ENCODE data around the gene EZH1.
"Not testable (repeated sequence)": the region's sequence is repeated elsewhere in the genome, so short reads cannot be mapped to it uniquely, and the experiment has no call there.

EZH1 gene

GRCh38 chr17:42750739-42751344 lies 6.0 kb upstream of the EZH1 start:
- Histone ChIP-seq H3K9me3 (ENCODE audit: insufficient read depth, low read length) (peaks cover 3% of the 10 kb centered on the region; the same call in 1 of the 2 replicates), H3K4me3 (ENCODE audit: insufficient read length, low read depth) (no peak overlapping the region), H3K9ac (ENCODE audit: insufficient read length, low read depth) (no peak overlapping the region), H3K36me3 (ENCODE audit: insufficient read depth, insufficient read length, low read length) (no peaks in the 10 kb centered on the region), H3K4me1 (ENCODE audit: insufficient read depth, insufficient read length) (peaks cover 5% of the 10 kb centered on the region), H3K27me3 (ENCODE audit: insufficient read depth, insufficient read length) (peaks cover 2% of the 10 kb centered on the region)
- no peak for TF ChIP-seq YY1 (IDR thresholded peaks at IDR 0.05; ENCODE audit: insufficient read depth, insufficient read length)
- no peak for TF ChIP-seq SUZ12 (IDR thresholded peaks at IDR 0.05; ENCODE audit: extremely low read depth, insufficient read depth, insufficient read length)
- no peak for TF ChIP-seq ZNF274 (IDR thresholded peaks at IDR 0.05; ENCODE audit: low read depth, low read length)
- DNase-seq (ENCODE audit: low read depth, low spot score) = no peak

GRCh38 chr17:42748908-42749798 lies 4.3 kb upstream of the EZH1 start:
- Histone ChIP-seq H3K9ac (ENCODE audit: insufficient read length, low read depth) (no peak overlapping the region), H3K4me3 (ENCODE audit: insufficient read length, low read depth) (no peak overlapping the region), H3K9me3 (ENCODE audit: insufficient read depth, low read length) (peaks cover 12% of the 10 kb centered on the region), H3K36me3 (ENCODE audit: insufficient read depth, insufficient read length, low read length) (no peaks in the 10 kb centered on the region), H3K4me1 (ENCODE audit: insufficient read depth, insufficient read length) (peaks cover 5% of the 10 kb centered on the region), H3K27me3 (ENCODE audit: insufficient read depth, insufficient read length) (peaks cover 11% of the 10 kb centered on the region)
- TF ChIP-seq ZNF274 (IDR thresholded peaks at IDR 0.05; ENCODE audit: low read depth, low read length) (no peak), YY1 (IDR thresholded peaks at IDR 0.05; ENCODE audit: insufficient read depth, insufficient read length) (no peak), SUZ12 (IDR thresholded peaks at IDR 0.05; ENCODE audit: extremely low read depth, insufficient read depth, insufficient read length) (no peak)
- no peak for DNase-seq (ENCODE audit: low read depth, low spot score)

GRCh38 chr17:42748202-42748907 lies 3.5 kb upstream of the EZH1 start:
- Histone ChIP-seq H3K9ac (ENCODE audit: insufficient read length, low read depth) (no peak overlapping the region), H3K9me3 (ENCODE audit: insufficient read depth, low read length) (peaks cover 12% of the 10 kb centered on the region), H3K27me3 (ENCODE audit: insufficient read depth, insufficient read length) (peaks cover 11% of the 10 kb centered on the region), H3K36me3 (ENCODE audit: insufficient read depth, insufficient read length, low read length) (no peaks in the 10 kb centered on the region), H3K4me3 (ENCODE audit: insufficient read length, low read depth) (no peak overlapping the region), H3K4me1 (ENCODE audit: insufficient read depth, insufficient read length) (peaks cover 9% of the 10 kb centered on the region)
- no peak for DNase-seq (ENCODE audit: low read depth, low spot score)
- no peak for TF ChIP-seq YY1 (IDR thresholded peaks at IDR 0.05; ENCODE audit: insufficient read depth, insufficient read length)
- no peak for TF ChIP-seq SUZ12 (IDR thresholded peaks at IDR 0.05; ENCODE audit: extremely low read depth, insufficient read depth, insufficient read length)
- TF ChIP-seq ZNF274 (IDR thresholded peaks at IDR 0.05; ENCODE audit: low read depth, low read length) = no peak

- Histone ChIP-seq H3K9ac (ENCODE audit: insufficient read length, low read depth) (peak overlapping the region; percentile 82), H3K36me3 (ENCODE audit: insufficient read depth, insufficient read length, low read length) (no peaks in the 10 kb centered on the region), H3K4me1 (ENCODE audit: insufficient read depth, insufficient read length) (peaks cover 11% of the 10 kb centered on the region), H3K9me3 (ENCODE audit: insufficient read depth, low read length) (peaks cover 12% of the 10 kb centered on the region), H3K27me3 (ENCODE audit: insufficient read depth, insufficient read length) (peaks cover 11% of the 10 kb centered on the region), H3K4me3 (ENCODE audit: insufficient read length, low read depth) (peak overlapping the region; percentile 60)
- DNase-seq (ENCODE audit: low read depth, low spot score) = peak; percentile 25
- no peak for TF ChIP-seq YY1 (IDR thresholded peaks at IDR 0.05; ENCODE audit: insufficient read depth, insufficient read length)
- TF ChIP-seq ZNF274 (IDR thresholded peaks at IDR 0.05; ENCODE audit: low read depth, low read length) = no peak
- TF ChIP-seq SUZ12 (IDR thresholded peaks at IDR 0.05; ENCODE audit: extremely low read depth, insufficient read depth, insufficient read length) = no peak
These were observed 496 bp downstream of the EZH1 start for GRCh38 chr17:42744283-42744805.

GRCh38 chr17:42743595-42744282 lies 1.1 kb downstream of the EZH1 start:
- TF ChIP-seq YY1 (IDR thresholded peaks at IDR 0.05; ENCODE audit: insufficient read depth, insufficient read length) (no peak), SUZ12 (IDR thresholded peaks at IDR 0.05; ENCODE audit: extremely low read depth, insufficient read depth, insufficient read length) (no peak), ZNF274 (IDR thresholded peaks at IDR 0.05; ENCODE audit: low read depth, low read length) (no peak)
- H3K4me1 ChIP-seq (ENCODE audit: insufficient read depth, insufficient read length) = peaks cover 8% of the 10 kb centered on the region
- H3K9ac ChIP-seq (ENCODE audit: insufficient read length, low read depth) = peak overlapping the region; percentile 82
- peaks cover 11% of the 10 kb centered on the region for H3K27me3 ChIP-seq (ENCODE audit: insufficient read depth, insufficient read length)
- peaks cover 12% of the 10 kb centered on the region for H3K9me3 ChIP-seq (ENCODE audit: insufficient read depth, low read length)
- no peak for DNase-seq (ENCODE audit: low read depth, low spot score)
- no peaks in the 10 kb centered on the region for H3K36me3 ChIP-seq (ENCODE audit: insufficient read depth, insufficient read length, low read length)
- peak overlapping the region; percentile 60 for H3K4me3 ChIP-seq (ENCODE audit: insufficient read length, low read depth)

- peaks cover 12% of the 10 kb centered on the region for H3K9me3 ChIP-seq (ENCODE audit: insufficient read depth, low read length)
- peaks cover 11% of the 10 kb centered on the region for H3K27me3 ChIP-seq (ENCODE audit: insufficient read depth, insufficient read length)
- not testable (repeated sequence) for H3K4me1 ChIP-seq (ENCODE audit: insufficient read depth, insufficient read length)
These were observed 1.9 kb downstream of the EZH1 start for GRCh38 chr17:42742916-42743315.

More at GRCh38 chr17:42742916-42743315, 1.9 kb downstream of the EZH1 start:
- not testable (repeated sequence) for H3K36me3 ChIP-seq (ENCODE audit: insufficient read depth, insufficient read length, low read length); H3K4me3 ChIP-seq (ENCODE audit: insufficient read length, low read depth); DNase-seq (ENCODE audit: low read depth, low spot score); H3K9ac ChIP-seq (ENCODE audit: insufficient read length, low read depth)
